Measurements from ENCODE around the gene ZNF778. TPM values are rescaled to one million over a fixed set of nuclear protein-coding genes. Genes with fewer than 3 reads are reported as not detected.

The ZNF778 gene
- polyA plus RNA-seq, 1 of the 3 experiments (the other 2 are of a cell fraction), result 10.8 TPM

DNA sequence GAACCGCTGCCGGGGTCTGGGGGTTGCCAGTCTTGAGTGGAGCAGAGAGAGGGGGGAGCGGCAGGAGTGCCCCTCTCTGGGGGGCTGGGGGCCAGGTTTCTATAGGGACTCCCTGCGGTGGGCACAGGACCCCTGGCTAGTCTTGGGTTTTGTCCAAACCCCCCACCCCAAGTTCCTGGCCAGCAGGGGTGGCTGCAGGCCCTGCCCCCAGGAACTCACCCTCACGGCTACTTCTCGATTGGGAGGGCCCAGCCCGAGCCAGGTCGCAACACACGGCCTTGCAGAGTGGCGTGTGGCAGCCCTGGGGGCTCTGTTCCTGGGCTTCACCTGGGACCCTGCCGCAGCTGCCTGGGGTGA lies 45.4 kb upstream of the ZNF778 start:
- 54% methylated on average over 4 of the region's 11 CpGs for WGBS (ENCODE audit: low lambda C conversion rate)
- Histone ChIP-seq H3K4me1 (ENCODE audit: control insufficient read depth in 1 of 2, insufficient read depth in 2 of 2, low read depth in 1 of 2, low read length in 1 of 2) (peaks cover 0 to 24% of the 10 kb centered on the region in 2 experiments; a peak in 1 of 4 replicates), H3K4me2 (no peak overlapping the region), H3K79me2 (ENCODE audit: insufficient read depth) (no peaks in the 10 kb centered on the region), H2AFZ (ENCODE audit: low read depth) (no peak overlapping the region), H3K27me3 (ENCODE audit: insufficient read depth) (peaks cover 24% of the 10 kb centered on the region; the same call in 1 of the 2 replicates), H4K20me1 (ENCODE audit: insufficient read depth) (0 out of 2 replicates have a peak, but pooled peaks cover 7% of the 10 kb centered on the region), H3F3A (replicated peaks; ENCODE audit: insufficient read depth) (no peaks in the 10 kb centered on the region), H3K9me2 (no peaks in the 10 kb centered on the region), H3K4me3 (ENCODE audit: low read depth in 2 of 2, low read length in 1 of 2) (no peak overlapping the region), H3K9ac (no peak overlapping the region), H3K36me3 (replicated peaks in 1 of 2; ENCODE audit: control insufficient read depth in 1 of 2, insufficient read depth in 2 of 2, low read length in 1 of 2) (no peaks in the 10 kb centered on the region), H3K9me3 (no peaks in the 10 kb centered on the region), H3K27ac (ENCODE audit: low read depth in 2 of 2, low read length in 1 of 2) (no peak overlapping the region)
- no peak for DNase-seq
- POLR2A ChIA-PET, result no interaction called here
- CTCF ChIA-PET, result interaction anchor here (2.2 to 6.5 kb wide), 2 partner anchors 119 to 359 kb away, joined by 5 to 82 read pairs; partner anchors contain the start of gene APRT
- TF ChIP-seq POLR2AphosphoS5 (IDR thresholded peaks at IDR 0.05; ENCODE audit: low read depth, low read length) (no peak), NFIC (IDR thresholded peaks at IDR 0.05; ENCODE audit: borderline replicate concordance) (no peak), FOXM1 (IDR thresholded peaks at IDR 0.05; ENCODE audit: low read depth) (no peak)
- TF ChIP-seq, protein P1, sequence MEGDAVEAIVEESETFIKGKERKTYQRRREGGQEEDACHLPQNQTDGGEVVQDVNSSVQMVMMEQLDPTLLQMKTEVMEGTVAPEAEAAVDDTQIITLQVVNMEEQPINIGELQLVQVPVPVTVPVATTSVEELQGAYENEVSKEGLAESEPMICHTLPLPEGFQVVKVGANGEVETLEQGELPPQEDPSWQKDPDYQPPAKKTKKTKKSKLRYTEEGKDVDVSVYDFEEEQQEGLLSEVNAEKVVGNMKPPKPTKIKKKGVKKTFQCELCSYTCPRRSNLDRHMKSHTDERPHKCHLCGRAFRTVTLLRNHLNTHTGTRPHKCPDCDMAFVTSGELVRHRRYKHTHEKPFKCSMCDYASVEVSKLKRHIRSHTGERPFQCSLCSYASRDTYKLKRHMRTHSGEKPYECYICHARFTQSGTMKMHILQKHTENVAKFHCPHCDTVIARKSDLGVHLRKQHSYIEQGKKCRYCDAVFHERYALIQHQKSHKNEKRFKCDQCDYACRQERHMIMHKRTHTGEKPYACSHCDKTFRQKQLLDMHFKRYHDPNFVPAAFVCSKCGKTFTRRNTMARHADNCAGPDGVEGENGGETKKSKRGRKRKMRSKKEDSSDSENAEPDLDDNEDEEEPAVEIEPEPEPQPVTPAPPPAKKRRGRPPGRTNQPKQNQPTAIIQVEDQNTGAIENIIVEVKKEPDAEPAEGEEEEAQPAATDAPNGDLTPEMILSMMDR (IDR thresholded peaks at IDR 0.05), result no peak

DNA sequence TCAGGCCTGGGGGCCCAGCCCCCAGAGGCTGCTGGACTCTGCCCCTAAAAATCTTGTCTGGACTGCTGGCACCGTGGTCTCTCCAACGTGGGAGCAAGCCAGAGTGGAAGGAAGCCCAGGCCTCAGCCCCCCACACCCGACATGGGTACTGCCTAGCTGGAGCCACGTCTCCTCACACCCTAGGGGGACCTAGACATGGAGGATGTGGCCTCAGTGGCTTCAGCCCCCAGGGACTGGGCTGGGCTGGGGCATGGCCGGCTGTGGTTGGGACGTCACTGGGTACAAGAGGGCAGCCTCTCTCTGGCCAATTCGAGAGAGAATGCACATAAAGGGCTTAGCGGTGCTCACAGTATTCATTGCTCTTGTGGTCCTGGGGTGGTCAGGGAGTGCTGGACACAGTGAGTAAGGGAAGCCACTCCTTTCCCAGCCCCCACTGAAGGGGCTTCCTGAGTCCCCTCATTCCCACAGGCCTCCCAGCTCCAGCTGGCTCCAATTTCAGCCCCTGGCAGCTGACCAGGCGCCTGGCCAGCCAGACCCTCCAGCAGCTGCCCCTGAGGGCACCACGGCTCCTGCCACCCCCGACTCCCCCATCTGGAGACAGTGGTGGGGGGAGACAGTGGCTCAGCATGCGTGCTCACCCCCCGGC lies 44.9 kb upstream of the ZNF778 start:
- Histone ChIP-seq H3K9ac (no peak overlapping the region), H3K4me1 (ENCODE audit: control insufficient read depth in 1 of 2, insufficient read depth in 2 of 2, low read depth in 1 of 2, low read length in 1 of 2) (peaks cover 0 to 19% of the 10 kb centered on the region in 2 experiments; a peak in 1 of 4 replicates), H3K4me3 (ENCODE audit: low read depth in 2 of 2, low read length in 1 of 2) (no peak overlapping the region), H3K27ac (ENCODE audit: low read depth in 2 of 2, low read length in 1 of 2) (no peak overlapping the region), H3K27me3 (ENCODE audit: insufficient read depth) (peaks cover 26% of the 10 kb centered on the region; the same call in 1 of the 2 replicates), H4K20me1 (ENCODE audit: insufficient read depth) (0 out of 2 replicates have a peak, but pooled peaks cover 7% of the 10 kb centered on the region), H3K79me2 (ENCODE audit: insufficient read depth) (no peaks in the 10 kb centered on the region), H2AFZ (ENCODE audit: low read depth) (no peak overlapping the region), H3K4me2 (no peak overlapping the region), H3K9me2 (no peaks in the 10 kb centered on the region), H3K9me3 (no peaks in the 10 kb centered on the region), H3K36me3 (replicated peaks in 1 of 2; ENCODE audit: control insufficient read depth in 1 of 2, insufficient read depth in 2 of 2, low read length in 1 of 2) (no peaks in the 10 kb centered on the region), H3F3A (replicated peaks; ENCODE audit: insufficient read depth) (no peaks in the 10 kb centered on the region)
- 32% methylated on average over 3 of the region's 13 CpGs for WGBS (ENCODE audit: low lambda C conversion rate)
- peak; percentile 74 for DNase-seq
- POLR2A ChIA-PET, result no interaction called here
- peak; percentile 25; the same call in 1 of the 2 replicates for TF ChIP-seq FOXJ3 (CRISPR knock-in tag; IDR thresholded peaks at IDR 0.05)
- no peak for TF ChIP-seq MXI1 (IDR thresholded peaks at IDR 0.05; ENCODE audit: low read depth, low read length)
- TF ChIP-seq RCOR1 (IDR thresholded peaks at IDR 0.05; ENCODE audit: low read length), result 0 out of 2 replicates have a peak, but pooled peaks have one; percentile 34
- CTCF ChIA-PET, result interaction anchor here (0.5 to 6.5 kb wide), 7 partner anchors 59 to 435 kb away, joined by 3 to 82 read pairs (median 3); partner anchors contain the start of gene APRT
